ENCODE results near the gene GLI3. TPM values are rescaled to one million over a fixed set of nuclear protein-coding genes. Genes with fewer than 3 reads are reported as not detected.

GLI3 gene
- total and polyA plus RNA-seq, 2 of the 8 experiments (the other 6 are each of a cell fraction or from before 2014, with no cell fraction given), result 8.0 to 31.1 TPM

DNA sequence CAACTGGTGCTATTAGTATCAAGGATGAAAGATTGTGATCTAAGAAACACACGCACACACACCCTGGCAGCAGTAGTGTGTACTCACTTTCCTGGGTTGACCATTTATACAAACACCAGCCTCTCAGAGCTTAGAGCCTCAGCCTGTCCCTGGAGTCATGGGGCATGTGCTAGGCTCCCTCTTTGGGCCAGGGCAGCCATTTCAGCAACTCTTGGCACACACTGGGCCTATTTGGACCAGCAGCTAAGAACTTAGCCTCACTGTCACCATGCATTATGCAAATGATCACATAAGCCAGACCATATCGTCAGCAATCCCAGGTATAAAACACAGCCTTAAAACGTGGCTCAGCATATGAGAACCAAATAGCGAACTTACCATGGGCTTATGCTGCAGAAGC is 51.3 kb downstream of the GLI3 start:
- Histone ChIP-seq H3K4me1 (replicated peaks in 1 of 4; ENCODE audit: control insufficient read depth in 3 of 4, insufficient read depth in 4 of 4, low read length in 3 of 4) (peaks cover 0 to 3% (median 0%) of the 10 kb centered on the region in 4 experiments; a peak in 1 of 7 replicates), H3K4me2 (ENCODE audit: insufficient read depth in 1 of 2, low read depth in 2 of 2, low read length in 2 of 2) (no peak overlapping the region), H3K27ac (ENCODE audit: low read depth, low read length) (no peak overlapping the region), H3K36me3 (ENCODE audit: control insufficient read depth in 2 of 4, insufficient read depth in 4 of 4, low read length in 3 of 4) (no peaks in the 10 kb centered on the region; a peak in 1 of 8 replicates), H3K4me3 (ENCODE audit: extremely low read depth in 1 of 4, insufficient read depth in 2 of 4, low read depth in 3 of 4, low read length in 4 of 4) (no peak overlapping the region), H3K79me2 (ENCODE audit: control insufficient read depth in 1 of 2, insufficient read depth in 2 of 2, low read length in 2 of 2) (peaks cover 0 to 34% of the 10 kb centered on the region in 2 experiments; a peak in 2 of 4 replicates), H3K9ac (replicated peaks in 1 of 4; ENCODE audit: extremely low read depth in 1 of 4, low read depth in 3 of 4, low read length in 3 of 4) (no peak overlapping the region; a peak in 1 of 7 replicates), H4K91ac (replicated peaks; ENCODE audit: insufficient read length, low read length) (no peak overlapping the region), H2BK120ac (replicated peaks; ENCODE audit: low read depth, low read length) (no peak overlapping the region), H3K14ac (ENCODE audit: insufficient read length) (no peak overlapping the region), H2BK15ac (ENCODE audit: low read length) (no peak overlapping the region), H4K20me1 (replicated peaks in 1 of 2; ENCODE audit: control insufficient read depth in 1 of 2, insufficient read depth in 2 of 2, low read length in 2 of 2) (peaks cover 2% of the 10 kb centered on the region in 2 experiments), H3K18ac (ENCODE audit: extremely low read depth, low read length) (no peak overlapping the region), H3K4ac (replicated peaks; ENCODE audit: insufficient read length, low read depth, low read length) (no peak overlapping the region), H2BK12ac (ENCODE audit: low read depth, low read length) (no peak overlapping the region), H3K9me3 (ENCODE audit: insufficient read depth in 2 of 2, low read depth in 1 of 2, low read length in 1 of 2) (no peaks in the 10 kb centered on the region), H3K79me1 (ENCODE audit: low read depth, low read length) (no peaks in the 10 kb centered on the region), H4K8ac (ENCODE audit: extremely low read depth, insufficient read depth, low read length) (no peak overlapping the region), H2AK5ac (ENCODE audit: low read depth, low read length) (no peak overlapping the region), H3K56ac (replicated peaks; ENCODE audit: insufficient read length, low read depth, low read length) (no peak overlapping the region), H2BK20ac (ENCODE audit: low read length) (no peak overlapping the region), H2BK5ac (ENCODE audit: low read depth, low read length) (no peak overlapping the region), H2AFZ (ENCODE audit: low read length) (no peak overlapping the region), H3K27me3 (replicated peaks in 1 of 4; ENCODE audit: control insufficient read depth in 3 of 4, extremely low read depth in 1 of 4, insufficient read depth in 3 of 4, low read length in 3 of 4) (no peaks in the 10 kb centered on the region), H3K23me2 (ENCODE audit: low read depth, low read length) (no peaks in the 10 kb centered on the region), H4K5ac (ENCODE audit: insufficient read length, low read depth, low read length) (no peak overlapping the region), H3K23ac (ENCODE audit: insufficient read length) (no peak overlapping the region)
- CTCF ChIA-PET (ENCODE audit: partially characterized antibody), result interaction anchor here (0.8 to 3.6 kb wide), 38 partner anchors 9 to 456 kb away, joined by 3 to 50 read pairs (median 4); no protein-coding TSS in a partner anchor
- POLR2A ChIA-PET (ENCODE audit: partially characterized antibody), result interaction anchor here (1.0 to 1.6 kb wide), 2 partner anchors 36 to 43 kb away, joined by 3 to 4 read pairs; no protein-coding TSS in a partner anchor
- 74% methylated on average over 4 of the region's 4 CpGs; no CpG with 5 or more reads in 1 of the 2 experiments for WGBS, 2 experiments (ENCODE audit: extremely low coverage in 1 of 2, insufficient coverage in 1 of 2, insufficient read length in 1 of 2, insufficient replicate concordance in 2 of 2, low coverage in 1 of 2, low lambda C conversion rate in 2 of 2, missing lambda C conversion rate in 1 of 2)
- FAIRE-seq, result peak; percentile 36
- no peak for DNase-seq (ENCODE audit: low read depth in 1 of 2, low spot score in 2 of 2)
- TF ChIP-seq NRF1 (IDR thresholded peaks at IDR 0.05; ENCODE audit: low read depth, low read length) (no peak), RXRA (IDR thresholded peaks at IDR 0.05; ENCODE audit: insufficient read depth, low read depth, low read length) (no peak), RFX5 (IDR thresholded peaks at IDR 0.05; ENCODE audit: borderline replicate concordance, low read depth, low read length) (no peak), RAD21 (IDR thresholded peaks at IDR 0.05 in 1 of 2, conservative IDR thresholded peaks at IDR 0.05 in 1 of 2; ENCODE audit: low read depth in 2 of 2, low read length in 2 of 2) (no peak), HDAC2 (IDR thresholded peaks at IDR 0.05; ENCODE audit: borderline replicate concordance in 1 of 2, low read depth in 2 of 2, low read length in 2 of 2) (no peak), KDM4A (IDR thresholded peaks at IDR 0.05; ENCODE audit: low read depth, low read length, severe bottlenecking) (no peak), POU5F1 (IDR thresholded peaks at IDR 0.05; ENCODE audit: low read depth, low read length) (no peak), CBX8 (IDR thresholded peaks at IDR 0.05; ENCODE audit: borderline replicate concordance, low read depth, low read length) (no peak), JUND (IDR thresholded peaks at IDR 0.05; ENCODE audit: low read length) (no peak), SIN3A (conservative IDR thresholded peaks at IDR 0.05 in 1 of 2, IDR thresholded peaks at IDR 0.05 in 1 of 2; ENCODE audit: low read depth in 1 of 2, low read length in 2 of 2) (no peak)
